Osteocyte (in vitro differentiated cells): ENCODE results near the gene RPRML. TPM values are rescaled to one million over a fixed set of nuclear protein-coding genes. Genes with fewer than 3 reads are reported as not detected.

Experiments used
- DNase-seq: peaks from one replicate; pipeline ENCODE4 v3.0.0; 2021; ENCODE audit warnings: mixed read lengths; ENCODE audit not compliant: unreplicated experiment; ENCODE audit errors: extremely low spot score
- H3K27ac Mint-ChIP-seq: one replicate; pipeline ENCODE4 v1.8.0; 2021; ENCODE audit warnings: mild to moderate bottlenecking, mixed read lengths; ENCODE audit not compliant: unreplicated experiment
- H3K27me3 Mint-ChIP-seq: one replicate; pipeline ENCODE4 v1.8.0; 2021; ENCODE audit warnings: mixed read lengths; ENCODE audit not compliant: unreplicated experiment
- H3K36me3 Mint-ChIP-seq: one replicate; pipeline ENCODE4 v1.8.0; 2021; ENCODE audit warnings: mixed read lengths; ENCODE audit not compliant: unreplicated experiment
- H3K4me1 Mint-ChIP-seq: one replicate; pipeline ENCODE4 v1.8.0; 2021; ENCODE audit warnings: mixed read lengths; ENCODE audit not compliant: unreplicated experiment
- H3K4me3 Mint-ChIP-seq: one replicate; pipeline ENCODE4 v1.8.0; 2021; ENCODE audit warnings: mild to moderate bottlenecking, moderate library complexity, mixed read lengths; ENCODE audit not compliant: unreplicated experiment
- H3K9me3 Mint-ChIP-seq: one replicate; pipeline ENCODE4 v1.8.0; 2021; ENCODE audit warnings: mixed read lengths; ENCODE audit not compliant: unreplicated experiment
- CTCF ChIP-seq: fragments of 200-600 bp; sonication (generic); IDR thresholded peaks from 2 replicates; pipeline ENCODE4 v1.5.0; 2021; ENCODE audit warnings: antibody characterized with exemption, mild to moderate bottlenecking, moderate library complexity
- total RNA-seq: library from RNA; stranded (reverse); gene quantifications from 2 replicates; pipeline ENCODE4 v1.2.1, GENCODE V29; 2021

Gene RPRML
- total RNA-seq, 1 donor from 2014 or later: not detected

- no peak for DNase-seq
- H3K4me1 Mint-ChIP-seq: peaks cover 10% of the 10 kb centered on the region
- H3K4me3 Mint-ChIP-seq: no peak overlapping the region
- H3K27ac Mint-ChIP-seq: no peak overlapping the region
- peaks cover 64% of the 10 kb centered on the region for H3K27me3 Mint-ChIP-seq
- H3K9me3 Mint-ChIP-seq: no peaks in the 10 kb centered on the region
- no peaks in the 10 kb centered on the region for H3K36me3 Mint-ChIP-seq
- TF ChIP-seq CTCF: no peak
Observed at GRCh38 chr17:46976626-46977270, 2.3 kb downstream of the RPRML start.

GRCh38 chr17:46975287-46975686, 3.8 kb downstream of the RPRML start:
- no peak overlapping the region for H3K4me3 Mint-ChIP-seq

GRCh38 chr17:46974086-46974485, 5.0 kb downstream of the RPRML start:
- Mint-ChIP-seq H3K4me3 (no peak overlapping the region), H3K36me3 (no peaks in the 10 kb centered on the region), H3K27ac (no peak overlapping the region), H3K9me3 (no peaks in the 10 kb centered on the region), H3K27me3 (peaks cover 56% of the 10 kb centered on the region), H3K4me1 (peaks cover 7% of the 10 kb centered on the region)
- DNase-seq: no peak
- TF ChIP-seq CTCF: no peak

More at GRCh38 chr17:46975287-46975686, 3.8 kb downstream of the RPRML start:
- no peak for DNase-seq
- Mint-ChIP-seq H3K36me3 (no peaks in the 10 kb centered on the region), H3K27me3 (peaks cover 61% of the 10 kb centered on the region), H3K4me1 (peaks cover 10% of the 10 kb centered on the region), H3K27ac (no peak overlapping the region), H3K9me3 (no peaks in the 10 kb centered on the region)
- TF ChIP-seq CTCF: no peak

GRCh38 chr17:46972346-46972745, 6.7 kb downstream of the RPRML start:
- H3K4me3 Mint-ChIP-seq: no peak overlapping the region
- H3K4me1 Mint-ChIP-seq: no peaks in the 10 kb centered on the region
- no peak overlapping the region for H3K27ac Mint-ChIP-seq
- no peak for DNase-seq
- TF ChIP-seq CTCF: no peak
- H3K9me3 Mint-ChIP-seq: no peaks in the 10 kb centered on the region
- H3K27me3 Mint-ChIP-seq: peaks cover 62% of the 10 kb centered on the region
- H3K36me3 Mint-ChIP-seq: no peaks in the 10 kb centered on the region

- Mint-ChIP-seq H3K4me3 (no peak overlapping the region), H3K4me1 (no peaks in the 10 kb centered on the region), H3K27ac (no peak overlapping the region), H3K27me3 (peaks cover 62% of the 10 kb centered on the region), H3K9me3 (no peaks in the 10 kb centered on the region), H3K36me3 (no peaks in the 10 kb centered on the region)
- no peak for DNase-seq
- no peak for TF ChIP-seq CTCF
Observed at GRCh38 chr17:46971647-46972300, 7.3 kb downstream of the RPRML start.
